OCI-LY3 (cell line): Measurements from ENCODE around the gene SF3B1.

Source experiments
- CTCF ChIP-seq: fragments of 200-600, 300-600 bp; sonication (generic); IDR thresholded peaks from 2 replicates; pipeline ENCODE4 v1.5.1; 2014; ENCODE audit warnings: antibody characterized with exemption, low read length, low read depth
- EZH2phosphoT487 ChIP-seq: fragments of 200-600 bp; shearing (Covaris generic); IDR thresholded peaks from 2 replicates; pipeline ENCODE4 v1.6.1; 2018; ENCODE audit warnings: antibody characterized with exemption, mixed run types, low read depth

DNA sequence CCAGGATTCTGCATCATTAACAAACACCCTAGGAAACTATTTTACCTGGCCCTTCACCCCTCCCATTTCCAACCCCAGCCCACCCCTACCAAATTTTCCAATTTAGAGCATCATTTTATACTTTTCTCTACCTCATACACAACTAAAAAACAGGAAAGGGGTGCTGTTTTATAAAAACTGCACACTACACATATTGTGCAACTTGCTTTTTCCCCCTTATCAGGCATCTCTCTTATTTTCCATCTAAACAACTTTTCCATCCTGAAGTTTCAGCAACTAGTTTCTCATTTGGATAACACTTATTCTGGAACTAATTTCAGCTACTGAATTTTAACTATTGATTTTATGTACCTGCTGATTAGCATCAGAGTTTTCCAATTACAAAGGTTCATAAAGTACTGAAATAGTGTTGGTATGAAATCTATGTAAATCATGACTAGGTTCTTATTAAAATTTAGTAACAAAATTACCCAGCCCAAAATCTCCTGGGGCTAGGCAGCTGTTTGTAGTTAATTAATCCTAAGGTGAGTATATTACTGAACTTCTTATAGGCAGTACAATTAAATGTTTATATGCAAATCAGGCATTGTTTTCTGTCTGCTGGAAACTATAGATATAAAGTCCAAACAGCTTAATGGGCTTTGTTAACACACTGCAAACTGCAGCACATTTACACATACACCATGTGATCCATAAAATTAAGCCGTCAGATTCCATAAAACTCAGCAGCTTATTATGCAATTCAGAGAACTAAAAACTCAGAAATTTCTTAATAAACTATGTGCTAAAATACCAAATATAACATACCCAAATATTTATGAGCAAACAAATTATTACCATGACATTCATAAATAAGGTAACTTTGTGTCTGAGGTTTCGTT, 7.9 kb downstream of the SF3B1 start:
- no peak for TF ChIP-seq CTCF
- TF ChIP-seq EZH2phosphoT487: no peak
